Brain microvascular endothelial cell (primary cell): Measurements from ENCODE around the gene COL11A2.

ENCODE experiments used
- DNase-seq: peaks from one replicate; pipeline ENCODE4 v3.0.0-alpha.2; 2020
- H3K27ac ChIP-seq: fragments of 250-450 bp; sonication (Bioruptor Pico); 2 replicates; pipeline ENCODE4 v1.5.1; 2020; ENCODE audit warnings: mild to moderate bottlenecking, moderate library complexity
- H3K27me3 ChIP-seq: fragments of 250-450 bp; sonication (Bioruptor Pico); replicated peaks from 2 replicates; pipeline ENCODE4 v1.5.1; 2020; ENCODE audit warnings: mild to moderate bottlenecking
- H3K36me3 ChIP-seq: fragments of 250-450 bp; sonication (Bioruptor Pico); replicated peaks from 2 replicates; pipeline ENCODE4 v1.5.1; 2020; ENCODE audit warnings: mild to moderate bottlenecking
- H3K4me3 ChIP-seq: 2 replicates; pipeline ENCODE4 v1.5.1; 2011; ENCODE audit warnings: low read depth, mild to moderate bottlenecking, control low read depth, low read length, moderate library complexity
- CTCF ChIP-seq: IDR thresholded peaks from 2 replicates; pipeline ENCODE4 v1.5.1; 2011; ENCODE audit warnings: low read depth, mild to moderate bottlenecking, moderate library complexity, low read length, control low read depth, inconsistent platforms; ENCODE audit errors: missing control alignments
- in situ Hi-C: cut with HindIII; loops from 2 replicates; pipeline ENCODE4 v1.10.0; 2017; ENCODE audit warnings: low sequenced_read_pairs, low pct_ligation_motif_present

Gene COL11A2

GRCh38 chr6:33116841-33117711 is 75.2 kb downstream of the COL11A2 start:
- in situ Hi-C loops, result no loop called here
- DNase-seq, result no peak
- TF ChIP-seq CTCF, result no peak
- H3K27ac ChIP-seq, result no peak overlapping the region
- no peak overlapping the region for H3K4me3 ChIP-seq
- H3K36me3 ChIP-seq, result no peaks in the 10 kb centered on the region
- peaks cover 33% of the 10 kb centered on the region for H3K27me3 ChIP-seq

GRCh38 chr6:33116417-33116816 is 75.8 kb downstream of the COL11A2 start:
- Histone ChIP-seq H3K36me3 (no peaks in the 10 kb centered on the region), H3K4me3 (no peak overlapping the region), H3K27me3 (peaks cover 33% of the 10 kb centered on the region), H3K27ac (no peak overlapping the region)
- DNase-seq, result no peak
- in situ Hi-C loops, result no loop called here
- no peak for TF ChIP-seq CTCF

- peaks cover 30% of the 10 kb centered on the region for H3K27me3 ChIP-seq
- no peak overlapping the region for H3K4me3 ChIP-seq
- no peak for TF ChIP-seq CTCF
- in situ Hi-C loops, result no loop called here
- H3K27ac ChIP-seq, result no peak overlapping the region
- no peak for DNase-seq
- no peaks in the 10 kb centered on the region for H3K36me3 ChIP-seq
Observed at GRCh38 chr6:33114406-33114805, 77.9 kb downstream of the COL11A2 start.

GRCh38 chr6:33113755-33114154 is 78.5 kb downstream of the COL11A2 start:
- DNase-seq, result no peak
- no peaks in the 10 kb centered on the region for H3K36me3 ChIP-seq
- TF ChIP-seq CTCF, result no peak
- H3K4me3 ChIP-seq, result no peak overlapping the region
- peaks cover 30% of the 10 kb centered on the region for H3K27me3 ChIP-seq
- no peak overlapping the region for H3K27ac ChIP-seq
- in situ Hi-C loops, result no loop called here
